HEK293 (cell line): ENCODE results near the gene NECAP2.

ENCODE experiments used
- CTCF ChIA-PET: fragments of 350-600 bp; formaldehyde crosslinking; extraction: SDS; loops from one replicate; lab custom pipeline; 2021; ENCODE audit warnings: antibody characterized with exemption; lab: Yijun Ruan, JAX
- POLR2A ChIA-PET: fragments of 300-600 bp; formaldehyde crosslinking; extraction: SDS; loops from one replicate; lab custom pipeline; 2020; ENCODE audit warnings: antibody characterized with exemption, inconsistent platforms; lab: Yijun Ruan, JAX
- H3K27ac ChIP-seq: fragments of 200-500 bp; sonication (Bioruptor generic); 2 replicates; pipeline ENCODE4 v1.5.1; 2014; ENCODE audit warnings: low read depth, low read length, control low read depth, inconsistent platforms; ENCODE audit errors: extremely low read depth
- H3K36me3 ChIP-seq, 2 experiments: fragments of 200-500 bp in 1 of 2; sonication (Bioruptor generic) in 1 of 2; 1 replicate in 1 of 2; 2 replicates in 1 of 2; pipeline ENCODE4 v1.5.1; 2014 to 2017; ENCODE audit warnings: inconsistent platforms in 2 of 2, low read length in 2 of 2; ENCODE audit not compliant: control insufficient read depth in 2 of 2, insufficient read depth in 1 of 2
- H3K4me1 ChIP-seq: fragments of 200-500 bp; sonication (Bioruptor generic); 2 replicates; pipeline ENCODE4 v1.5.1; 2014; ENCODE audit warnings: mild to moderate bottlenecking, low read length, inconsistent platforms; ENCODE audit not compliant: control insufficient read depth, insufficient read depth
- H3K4me3 ChIP-seq: 2 replicates; pipeline ENCODE4 v1.5.1; 2011; ENCODE audit warnings: low read depth, mild to moderate bottlenecking, control low read depth, low read length, moderate library complexity
- H3K9me3 ChIP-seq: fragments of 200-500 bp; sonication (Bioruptor generic); 2 replicates; pipeline ENCODE4 v1.5.1; 2014; ENCODE audit warnings: low read depth, low read length, inconsistent platforms; ENCODE audit not compliant: control insufficient read depth, insufficient read depth
- BCL6B ChIP-seq: fragments of 450-650 bp; formaldehyde crosslinking; IDR thresholded peaks from 2 replicates; pipeline ENCODE4 v1.5.1; 2017; ENCODE audit warnings: missing biosample characterization, missing genetic modification characterization
- KLF9 ChIP-seq: fragments of 450-650 bp; formaldehyde crosslinking; IDR thresholded peaks from 2 replicates; pipeline ENCODE4 v1.5.1; 2016; ENCODE audit warnings: missing biosample characterization, missing genetic modification characterization, low read depth
- MYNN ChIP-seq: fragments of 450-650 bp; formaldehyde crosslinking; IDR thresholded peaks from 2 replicates; pipeline ENCODE4 v1.5.1; 2016; ENCODE audit warnings: missing biosample characterization, missing genetic modification characterization, borderline replicate concordance
- ZBTB1 ChIP-seq: fragments of 450-650 bp; formaldehyde crosslinking; IDR thresholded peaks from 2 replicates; pipeline ENCODE4 v1.5.1; 2016; ENCODE audit warnings: missing biosample characterization, missing genetic modification characterization
- ZFP3 ChIP-seq: fragments of 450-650 bp; formaldehyde crosslinking; IDR thresholded peaks from 2 replicates; pipeline ENCODE4 v1.5.1; 2016; ENCODE audit warnings: low read depth, missing biosample characterization, missing genetic modification characterization
- ZFP69B ChIP-seq: fragments of 450-650 bp; formaldehyde crosslinking; IDR thresholded peaks from 2 replicates; pipeline ENCODE4 v1.5.1; 2016; ENCODE audit warnings: missing biosample characterization, missing genetic modification characterization
- ZNF155 ChIP-seq: fragments of 450-650 bp; formaldehyde crosslinking; IDR thresholded peaks from 2 replicates; pipeline ENCODE4 v1.5.1; 2016; ENCODE audit warnings: missing biosample characterization, missing genetic modification characterization
- ZNF292 ChIP-seq: fragments of 450-650 bp; formaldehyde crosslinking; IDR thresholded peaks from 2 replicates; pipeline ENCODE4 v1.5.1; 2016; ENCODE audit warnings: low read depth, missing biosample characterization, missing genetic modification characterization, borderline replicate concordance
- ZNF48 ChIP-seq: fragments of 450-650 bp; formaldehyde crosslinking; IDR thresholded peaks from 2 replicates; pipeline ENCODE4 v1.5.1; 2016; ENCODE audit warnings: missing biosample characterization, missing genetic modification characterization
- ZNF549 ChIP-seq: fragments of 450-650 bp; IDR thresholded peaks from 2 replicates; pipeline ENCODE4 v1.5.1; 2018; ENCODE audit warnings: missing biosample characterization, missing genetic modification characterization, mild to moderate bottlenecking, inconsistent platforms, moderate library complexity
- ZNF560 ChIP-seq: fragments of 450-650 bp; formaldehyde crosslinking; IDR thresholded peaks from 2 replicates; pipeline ENCODE4 v1.5.1; 2017; ENCODE audit warnings: missing biosample characterization, missing genetic modification characterization, borderline replicate concordance
- ZNF585B ChIP-seq: fragments of 450-650 bp; formaldehyde crosslinking; IDR thresholded peaks from 2 replicates; pipeline ENCODE4 v1.5.1; 2016; ENCODE audit warnings: missing biosample characterization, missing genetic modification characterization
- ZNF621 ChIP-seq: fragments of 450-650 bp; formaldehyde crosslinking; IDR thresholded peaks from 2 replicates; pipeline ENCODE4 v1.5.1; 2017; ENCODE audit warnings: missing biosample characterization, missing genetic modification characterization
- ZNF623 ChIP-seq: fragments of 450-650 bp; formaldehyde crosslinking; IDR thresholded peaks from 2 replicates; pipeline ENCODE4 v1.5.1; 2016; ENCODE audit warnings: missing biosample characterization, missing genetic modification characterization
- ZNF792 ChIP-seq: fragments of 450-650 bp; formaldehyde crosslinking; IDR thresholded peaks from 2 replicates; pipeline ENCODE4 v1.5.1; 2016; ENCODE audit warnings: missing biosample characterization, missing genetic modification characterization
- ZNF837 ChIP-seq: fragments of 450-650 bp; formaldehyde crosslinking; IDR thresholded peaks from 2 replicates; pipeline ENCODE4 v1.5.1; 2016; ENCODE audit warnings: missing biosample characterization, missing genetic modification characterization
- TF ChIP-seq, protein P1 (sequence below): fragments of 450-650 bp; formaldehyde crosslinking; IDR thresholded peaks from 2 replicates; pipeline ENCODE4 v1.5.1; 2016; ENCODE audit warnings: missing biosample characterization, missing genetic modification characterization, low read depth
- TF ChIP-seq, protein P2 (sequence below): fragments of 450-650 bp; formaldehyde crosslinking; IDR thresholded peaks from 2 replicates; pipeline ENCODE4 v1.5.1; 2016; ENCODE audit warnings: missing biosample characterization, missing genetic modification characterization, borderline replicate concordance

Gene NECAP2

DNA sequence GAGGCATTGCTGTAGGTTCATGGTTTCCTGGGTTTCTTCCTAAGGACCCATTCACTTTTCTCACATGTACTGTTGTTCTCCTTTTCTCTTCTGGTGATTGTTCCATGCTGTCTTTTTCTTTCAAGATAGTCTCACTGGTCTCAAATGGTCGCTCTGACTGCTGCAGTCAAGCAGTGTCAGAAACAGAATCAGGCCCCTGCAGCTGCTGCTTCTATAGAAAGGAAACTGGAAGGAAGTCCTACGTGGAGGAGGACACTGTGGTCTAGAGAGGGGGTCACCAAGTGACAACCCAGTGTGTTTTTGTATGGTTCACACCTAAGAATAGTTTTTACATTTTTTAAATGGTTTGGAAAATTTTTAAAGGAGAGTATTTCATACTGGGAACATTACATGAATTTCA is 2.4 kb downstream of the NECAP2 start:
- no peak overlapping the region for H3K27ac ChIP-seq
- H3K4me3 ChIP-seq, result no peak overlapping the region
- POLR2A ChIA-PET, result no interaction called here
- H3K36me3 ChIP-seq, result peaks cover 0 to 58% of the 10 kb centered on the region in 2 experiments; a peak in 2 of 3 replicates
- no peaks in the 10 kb centered on the region for H3K4me1 ChIP-seq
- TF ChIP-seq ZFP69B (tag by site-specific recombination), result no peak
- no peak for TF ChIP-seq ZNF792 (tag by site-specific recombination)
- no peak for TF ChIP-seq ZNF560 (tag by site-specific recombination)
- no peak for TF ChIP-seq ZNF292
- no peak for TF ChIP-seq ZNF549 (tag by site-specific recombination)
- no peak for TF ChIP-seq KLF9 (tag by site-specific recombination)
- no peak for TF ChIP-seq ZNF623 (tag by site-specific recombination)
- no peak for TF ChIP-seq ZBTB1
- TF ChIP-seq, protein P1, sequence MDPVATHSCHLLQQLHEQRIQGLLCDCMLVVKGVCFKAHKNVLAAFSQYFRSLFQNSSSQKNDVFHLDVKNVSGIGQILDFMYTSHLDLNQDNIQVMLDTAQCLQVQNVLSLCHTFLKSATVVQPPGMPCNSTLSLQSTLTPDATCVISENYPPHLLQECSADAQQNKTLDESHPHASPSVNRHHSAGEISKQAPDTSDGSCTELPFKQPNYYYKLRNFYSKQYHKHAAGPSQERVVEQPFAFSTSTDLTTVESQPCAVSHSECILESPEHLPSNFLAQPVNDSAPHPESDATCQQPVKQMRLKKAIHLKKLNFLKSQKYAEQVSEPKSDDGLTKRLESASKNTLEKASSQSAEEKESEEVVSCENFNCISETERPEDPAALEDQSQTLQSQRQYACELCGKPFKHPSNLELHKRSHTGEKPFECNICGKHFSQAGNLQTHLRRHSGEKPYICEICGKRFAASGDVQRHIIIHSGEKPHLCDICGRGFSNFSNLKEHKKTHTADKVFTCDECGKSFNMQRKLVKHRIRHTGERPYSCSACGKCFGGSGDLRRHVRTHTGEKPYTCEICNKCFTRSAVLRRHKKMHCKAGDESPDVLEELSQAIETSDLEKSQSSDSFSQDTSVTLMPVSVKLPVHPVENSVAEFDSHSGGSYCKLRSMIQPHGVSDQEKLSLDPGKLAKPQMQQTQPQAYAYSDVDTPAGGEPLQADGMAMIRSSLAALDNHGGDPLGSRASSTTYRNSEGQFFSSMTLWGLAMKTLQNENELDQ (tag by site-specific recombination), result no peak
- TF ChIP-seq ZNF155 (tag by site-specific recombination), result no peak
- TF ChIP-seq ZNF48 (tag by site-specific recombination), result no peak
- no peak for TF ChIP-seq ZFP3 (tag by site-specific recombination)
- TF ChIP-seq ZNF621, result no peak
- TF ChIP-seq, protein P2, sequence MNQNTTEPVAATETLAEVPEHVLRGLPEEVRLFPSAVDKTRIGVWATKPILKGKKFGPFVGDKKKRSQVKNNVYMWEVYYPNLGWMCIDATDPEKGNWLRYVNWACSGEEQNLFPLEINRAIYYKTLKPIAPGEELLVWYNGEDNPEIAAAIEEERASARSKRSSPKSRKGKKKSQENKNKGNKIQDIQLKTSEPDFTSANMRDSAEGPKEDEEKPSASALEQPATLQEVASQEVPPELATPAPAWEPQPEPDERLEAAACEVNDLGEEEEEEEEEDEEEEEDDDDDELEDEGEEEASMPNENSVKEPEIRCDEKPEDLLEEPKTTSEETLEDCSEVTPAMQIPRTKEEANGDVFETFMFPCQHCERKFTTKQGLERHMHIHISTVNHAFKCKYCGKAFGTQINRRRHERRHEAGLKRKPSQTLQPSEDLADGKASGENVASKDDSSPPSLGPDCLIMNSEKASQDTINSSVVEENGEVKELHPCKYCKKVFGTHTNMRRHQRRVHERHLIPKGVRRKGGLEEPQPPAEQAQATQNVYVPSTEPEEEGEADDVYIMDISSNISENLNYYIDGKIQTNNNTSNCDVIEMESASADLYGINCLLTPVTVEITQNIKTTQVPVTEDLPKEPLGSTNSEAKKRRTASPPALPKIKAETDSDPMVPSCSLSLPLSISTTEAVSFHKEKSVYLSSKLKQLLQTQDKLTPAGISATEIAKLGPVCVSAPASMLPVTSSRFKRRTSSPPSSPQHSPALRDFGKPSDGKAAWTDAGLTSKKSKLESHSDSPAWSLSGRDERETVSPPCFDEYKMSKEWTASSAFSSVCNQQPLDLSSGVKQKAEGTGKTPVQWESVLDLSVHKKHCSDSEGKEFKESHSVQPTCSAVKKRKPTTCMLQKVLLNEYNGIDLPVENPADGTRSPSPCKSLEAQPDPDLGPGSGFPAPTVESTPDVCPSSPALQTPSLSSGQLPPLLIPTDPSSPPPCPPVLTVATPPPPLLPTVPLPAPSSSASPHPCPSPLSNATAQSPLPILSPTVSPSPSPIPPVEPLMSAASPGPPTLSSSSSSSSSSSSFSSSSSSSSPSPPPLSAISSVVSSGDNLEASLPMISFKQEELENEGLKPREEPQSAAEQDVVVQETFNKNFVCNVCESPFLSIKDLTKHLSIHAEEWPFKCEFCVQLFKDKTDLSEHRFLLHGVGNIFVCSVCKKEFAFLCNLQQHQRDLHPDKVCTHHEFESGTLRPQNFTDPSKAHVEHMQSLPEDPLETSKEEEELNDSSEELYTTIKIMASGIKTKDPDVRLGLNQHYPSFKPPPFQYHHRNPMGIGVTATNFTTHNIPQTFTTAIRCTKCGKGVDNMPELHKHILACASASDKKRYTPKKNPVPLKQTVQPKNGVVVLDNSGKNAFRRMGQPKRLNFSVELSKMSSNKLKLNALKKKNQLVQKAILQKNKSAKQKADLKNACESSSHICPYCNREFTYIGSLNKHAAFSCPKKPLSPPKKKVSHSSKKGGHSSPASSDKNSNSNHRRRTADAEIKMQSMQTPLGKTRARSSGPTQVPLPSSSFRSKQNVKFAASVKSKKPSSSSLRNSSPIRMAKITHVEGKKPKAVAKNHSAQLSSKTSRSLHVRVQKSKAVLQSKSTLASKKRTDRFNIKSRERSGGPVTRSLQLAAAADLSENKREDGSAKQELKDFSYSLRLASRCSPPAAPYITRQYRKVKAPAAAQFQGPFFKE (tag by site-specific recombination), result no peak
- no peak for TF ChIP-seq ZNF837
- no peak for TF ChIP-seq MYNN (tag by site-specific recombination)
- no peak for TF ChIP-seq ZNF585B (tag by site-specific recombination)
- no peak for TF ChIP-seq BCL6B (tag by site-specific recombination)
- H3K9me3 ChIP-seq, result no peaks in the 10 kb centered on the region
- CTCF ChIA-PET, result no interaction called here
